Measurements from ENCODE around the gene MSH4. TPM values are rescaled to one million over a fixed set of nuclear protein-coding genes. Genes with fewer than 3 reads are reported as not detected.
"Not testable (repeated sequence)": the region's sequence is repeated elsewhere in the genome, so short reads cannot be mapped to it uniquely, and the experiment has no call there.

Gene MSH4
- total RNA-seq, 3 donors from 2014 or later = 0.32 to 0.88 (median 0.66) TPM

DNA sequence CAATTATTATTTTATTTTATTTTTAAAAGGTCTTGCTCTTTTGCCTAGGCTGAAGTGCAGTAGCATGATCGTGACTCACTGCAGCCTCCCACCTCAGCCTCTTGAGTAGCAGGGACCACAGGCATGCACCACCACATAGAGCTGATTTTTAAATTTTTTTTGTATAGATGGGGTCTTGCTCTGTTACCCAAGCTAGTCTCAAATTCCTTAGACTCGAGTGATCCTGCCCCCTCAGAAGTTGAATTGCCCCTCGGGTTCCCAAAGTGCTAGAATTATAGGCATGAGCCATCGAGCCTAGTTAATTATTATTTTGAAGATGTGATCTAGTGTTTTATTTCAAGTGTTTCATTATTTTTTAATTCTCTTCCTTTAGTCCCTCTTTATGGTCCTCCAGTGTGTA, 12.2 kb downstream of the MSH4 start:
- intact Hi-C loops (cut with DNase I; ENCODE audit: low total_unique reads) = no loop called here
- TF ChIP-seq POLR2A (IDR thresholded peaks at IDR 0.05) (no peak), POLR2AphosphoS5 (IDR thresholded peaks at IDR 0.05) (no peak)
- TF ChIP-seq, protein P1, sequence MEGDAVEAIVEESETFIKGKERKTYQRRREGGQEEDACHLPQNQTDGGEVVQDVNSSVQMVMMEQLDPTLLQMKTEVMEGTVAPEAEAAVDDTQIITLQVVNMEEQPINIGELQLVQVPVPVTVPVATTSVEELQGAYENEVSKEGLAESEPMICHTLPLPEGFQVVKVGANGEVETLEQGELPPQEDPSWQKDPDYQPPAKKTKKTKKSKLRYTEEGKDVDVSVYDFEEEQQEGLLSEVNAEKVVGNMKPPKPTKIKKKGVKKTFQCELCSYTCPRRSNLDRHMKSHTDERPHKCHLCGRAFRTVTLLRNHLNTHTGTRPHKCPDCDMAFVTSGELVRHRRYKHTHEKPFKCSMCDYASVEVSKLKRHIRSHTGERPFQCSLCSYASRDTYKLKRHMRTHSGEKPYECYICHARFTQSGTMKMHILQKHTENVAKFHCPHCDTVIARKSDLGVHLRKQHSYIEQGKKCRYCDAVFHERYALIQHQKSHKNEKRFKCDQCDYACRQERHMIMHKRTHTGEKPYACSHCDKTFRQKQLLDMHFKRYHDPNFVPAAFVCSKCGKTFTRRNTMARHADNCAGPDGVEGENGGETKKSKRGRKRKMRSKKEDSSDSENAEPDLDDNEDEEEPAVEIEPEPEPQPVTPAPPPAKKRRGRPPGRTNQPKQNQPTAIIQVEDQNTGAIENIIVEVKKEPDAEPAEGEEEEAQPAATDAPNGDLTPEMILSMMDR (IDR thresholded peaks at IDR 0.05) = no peak
- no peaks in the 10 kb centered on the region for H3K36me3 ChIP-seq
- no peak for DNase-seq (ENCODE audit: low spot score in 2 of 2)
- no peak overlapping the region for H3K4me3 ChIP-seq
- H3K27me3 ChIP-seq = no peaks in the 10 kb centered on the region
- no peak overlapping the region for H3K27ac ChIP-seq
- H3K9me3 ChIP-seq = no peaks in the 10 kb centered on the region
- no peaks in the 10 kb centered on the region for H3K4me1 ChIP-seq

DNA sequence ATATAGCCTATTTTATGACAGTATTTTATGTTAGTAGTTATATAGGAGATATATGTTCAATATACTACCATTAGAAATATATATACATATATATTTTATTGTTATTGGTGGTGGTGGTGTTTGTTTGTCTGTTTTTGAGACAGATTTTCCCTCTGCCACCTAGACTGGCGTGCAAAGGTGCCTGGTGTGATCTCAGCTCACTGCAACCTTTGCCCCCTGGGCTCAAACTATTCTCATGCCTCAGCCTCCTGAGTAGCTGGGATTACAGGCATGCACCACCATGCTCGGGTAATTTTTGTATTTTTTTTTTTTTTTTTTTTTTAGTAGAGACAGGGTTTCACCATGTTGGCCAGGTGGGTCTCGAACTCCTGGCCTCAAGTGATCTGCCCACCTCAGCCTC, 13.4 kb downstream of the MSH4 start:
- intact Hi-C loops (cut with DNase I; ENCODE audit: low total_unique reads); H3K36me3 ChIP-seq; H3K27me3 ChIP-seq: not testable (repeated sequence)

DNA sequence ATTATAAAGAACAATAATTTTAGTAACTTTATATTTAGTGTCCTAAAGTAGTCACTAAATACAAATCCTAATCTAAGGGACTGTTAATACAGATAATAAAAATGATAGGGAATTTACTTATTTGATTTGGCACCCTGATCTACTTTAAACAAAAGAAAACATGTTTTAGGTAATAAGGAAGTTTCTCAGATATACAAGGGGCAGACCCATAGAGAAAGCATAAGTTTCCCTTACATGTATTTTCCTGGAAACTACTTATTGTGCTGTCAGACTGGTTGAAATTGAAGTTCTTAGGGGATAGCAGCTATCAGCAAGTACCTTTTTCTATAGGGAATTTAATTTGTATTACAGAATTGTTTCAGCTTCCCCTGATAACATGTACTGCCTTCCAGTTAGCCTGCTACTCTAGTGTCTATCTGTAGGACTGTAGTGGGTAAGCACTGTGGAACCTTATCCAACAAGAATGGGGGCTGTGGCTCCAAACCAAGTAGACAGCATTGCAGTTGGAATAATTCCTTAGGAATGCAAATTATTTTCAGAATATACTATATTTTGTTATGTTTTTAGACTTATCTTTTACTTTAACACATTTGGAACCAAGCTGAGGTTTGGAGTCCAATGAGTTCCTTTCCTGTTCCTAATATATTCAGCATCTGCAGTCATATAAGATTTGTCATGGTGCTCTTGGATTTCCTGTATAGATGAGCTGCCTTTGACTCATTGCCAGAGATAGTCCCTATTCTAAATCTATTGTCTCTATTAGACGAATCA, 14.7 kb downstream of the MSH4 start:
- intact Hi-C loops (cut with DNase I; ENCODE audit: low total_unique reads) = no loop called here
- no peak overlapping the region for H3K27ac ChIP-seq
- TF ChIP-seq, protein P1 (IDR thresholded peaks at IDR 0.05) = no peak
- TF ChIP-seq POLR2AphosphoS5 (IDR thresholded peaks at IDR 0.05) (no peak), POLR2A (IDR thresholded peaks at IDR 0.05) (no peak)

More for the DNA sequence above, 13.4 kb downstream of the MSH4 start:
- H3K27ac ChIP-seq; H3K4me1 ChIP-seq; H3K9me3 ChIP-seq; H3K4me3 ChIP-seq; DNase-seq (ENCODE audit: low spot score in 2 of 2): not testable (repeated sequence)

DNA sequence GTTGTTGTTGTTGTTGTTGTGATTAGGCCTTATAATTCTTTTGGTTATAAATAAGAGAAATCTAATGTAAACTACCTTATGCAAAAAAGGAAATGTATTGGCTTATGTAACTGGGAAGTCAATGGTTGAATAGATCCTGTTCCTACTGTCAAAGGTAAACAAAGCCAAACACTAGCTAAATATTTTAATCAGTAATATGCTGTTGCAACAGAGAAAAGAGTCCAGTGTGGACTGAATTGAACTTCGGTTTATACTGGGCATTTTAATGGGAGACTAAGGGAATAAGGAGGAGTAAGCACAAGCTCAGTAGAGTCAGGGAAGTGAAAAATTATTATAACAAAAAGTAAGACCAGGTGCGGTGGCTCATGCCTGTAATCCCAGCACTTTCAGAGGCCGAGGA, 15.4 kb downstream of the MSH4 start:
- Histone ChIP-seq H3K36me3 (no peaks in the 10 kb centered on the region), H3K27me3 (no peaks in the 10 kb centered on the region), H3K9me3 (no peaks in the 10 kb centered on the region), H3K4me3 (no peak overlapping the region), H3K4me1 (no peaks in the 10 kb centered on the region), H3K27ac (no peak overlapping the region)
- TF ChIP-seq POLR2A (IDR thresholded peaks at IDR 0.05) = no peak
- TF ChIP-seq, protein P1 (IDR thresholded peaks at IDR 0.05) = no peak
- no peak for TF ChIP-seq POLR2AphosphoS5 (IDR thresholded peaks at IDR 0.05)
- no peak for DNase-seq (ENCODE audit: low spot score in 2 of 2)
- intact Hi-C loops (cut with DNase I; ENCODE audit: low total_unique reads) = no loop called here

More for the DNA sequence above, 14.7 kb downstream of the MSH4 start:
- no peaks in the 10 kb centered on the region for H3K27me3 ChIP-seq
- no peak overlapping the region for H3K4me3 ChIP-seq
- H3K36me3 ChIP-seq = no peaks in the 10 kb centered on the region
- no peaks in the 10 kb centered on the region for H3K9me3 ChIP-seq
- H3K4me1 ChIP-seq = no peaks in the 10 kb centered on the region
- no peak for DNase-seq (ENCODE audit: low spot score in 2 of 2)

DNA sequence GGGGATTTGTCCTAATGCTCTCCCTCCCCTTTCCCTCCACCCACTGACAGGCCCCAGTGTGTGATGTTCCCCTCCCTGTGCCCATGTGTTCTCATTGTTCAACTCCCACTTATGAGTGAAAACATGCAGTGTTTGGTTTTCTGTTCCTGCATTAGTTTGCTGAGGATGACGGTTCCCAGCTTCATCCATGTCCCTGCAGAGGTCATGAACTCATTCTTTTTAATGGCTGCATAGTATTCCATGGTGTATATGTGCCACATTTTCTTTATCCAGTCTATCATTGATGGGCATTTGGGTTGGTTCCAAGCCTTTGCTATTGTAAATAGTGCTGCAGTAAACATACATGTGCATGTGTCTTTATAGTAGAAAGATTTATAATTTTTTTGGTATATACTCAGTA, 26.9 kb downstream of the MSH4 start:
- H3K4me3 ChIP-seq; H3K27me3 ChIP-seq; intact Hi-C loops (cut with DNase I; ENCODE audit: low total_unique reads); H3K4me1 ChIP-seq; DNase-seq (ENCODE audit: low spot score in 2 of 2); H3K27ac ChIP-seq; H3K36me3 ChIP-seq; H3K9me3 ChIP-seq: not testable (repeated sequence)

DNA sequence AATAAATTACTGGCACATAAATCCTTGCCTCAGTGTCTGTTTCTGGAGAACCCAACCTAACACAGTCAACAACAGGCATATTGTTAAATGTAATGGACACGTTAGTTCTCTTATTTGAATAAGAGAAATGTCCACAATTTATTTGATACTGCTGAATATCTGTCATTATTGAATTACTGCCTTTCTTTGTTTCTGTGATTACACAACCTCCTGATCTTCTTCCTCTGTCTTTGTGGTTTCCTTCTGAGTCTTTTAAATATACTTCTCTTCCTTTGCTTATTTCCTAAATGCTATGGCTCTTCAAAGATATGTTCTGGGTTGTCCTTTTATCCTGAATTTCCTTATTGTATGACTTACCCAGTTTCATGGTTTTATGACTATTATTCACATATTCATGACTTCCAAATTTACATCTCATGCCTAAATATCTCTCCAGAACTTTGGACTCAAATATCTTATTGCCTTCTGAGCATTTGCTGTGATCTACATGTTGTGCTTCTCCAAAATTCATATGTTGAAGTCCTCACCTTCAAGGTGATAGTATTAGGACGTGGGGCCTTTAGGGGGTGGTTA, 39.9 kb downstream of the MSH4 start:
- no peak overlapping the region for H3K4me3 ChIP-seq
- H3K27ac ChIP-seq = no peak overlapping the region
- H3K9me3 ChIP-seq = peaks cover 0 to 25% of the 10 kb centered on the region in 2 donors
- no peak for TF ChIP-seq POLR2AphosphoS5 (IDR thresholded peaks at IDR 0.05)
- TF ChIP-seq POLR2A (IDR thresholded peaks at IDR 0.05) = no peak
- TF ChIP-seq, protein P1 (IDR thresholded peaks at IDR 0.05) = no peak
- H3K36me3 ChIP-seq = no peaks in the 10 kb centered on the region
- intact Hi-C loops (cut with DNase I; ENCODE audit: low total_unique reads) = no loop called here
- H3K4me1 ChIP-seq = no peaks in the 10 kb centered on the region
- no peak for DNase-seq (ENCODE audit: low spot score in 2 of 2)
- no peaks in the 10 kb centered on the region for H3K27me3 ChIP-seq
